ENCODE data around the gene G2E3.

Gene G2E3

GRCh38 chr14:30657606-30658163 lies 98.7 kb downstream of the G2E3 start:
- DNase-seq: no peak

GRCh38 chr14:30658645-30659044 lies 99.7 kb downstream of the G2E3 start:
- no peak for DNase-seq

- no peak for DNase-seq
Measured at GRCh38 chr14:30669594-30669993, 110.6 kb downstream of the G2E3 start.

Data from right hindlimb (tissue), 1 donor.